ENCODE measurements around the gene FADS6.

Gene FADS6

DNA sequence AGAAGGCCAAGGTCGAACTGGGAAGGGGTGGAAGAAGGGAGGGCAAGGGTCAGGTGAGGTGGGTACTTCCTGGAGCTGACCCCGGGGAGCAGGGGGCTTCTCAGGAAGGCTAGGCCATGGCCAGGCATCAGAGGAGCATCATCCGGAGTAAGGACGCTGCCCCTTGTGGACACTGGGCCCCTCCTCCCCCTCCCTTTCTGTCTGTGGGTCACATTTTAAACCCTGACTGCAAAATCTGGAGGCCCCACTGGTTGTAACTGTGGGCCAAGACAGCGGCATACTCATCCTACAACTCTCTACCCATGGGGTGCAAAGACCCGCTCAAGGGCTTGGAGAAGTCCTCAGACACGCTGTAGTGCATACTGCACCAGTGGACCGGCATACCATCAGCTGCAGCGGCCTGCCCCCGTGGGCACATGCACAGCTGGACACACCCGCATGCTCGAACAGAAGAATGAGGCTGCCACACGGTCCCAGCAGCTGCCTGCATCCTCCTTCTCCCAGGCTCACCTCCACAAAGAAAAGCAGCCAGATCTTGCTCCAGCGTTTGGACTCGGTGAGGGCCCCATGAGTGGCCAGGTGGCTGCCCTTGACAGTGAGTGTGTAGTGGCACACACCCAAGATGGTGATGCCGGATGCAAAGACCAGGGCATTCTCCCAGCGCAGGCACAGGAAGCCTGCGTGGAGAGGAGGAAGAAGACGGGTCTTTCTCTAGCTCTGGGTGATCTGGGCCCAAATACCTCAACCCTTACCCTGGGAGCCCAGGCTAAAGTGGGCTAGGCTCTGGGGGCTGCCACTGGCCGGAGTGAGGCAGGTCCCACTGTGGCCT lies 1.2 kb downstream of the FADS6 start:
- DNase-seq (ENCODE audit: low read depth): no peak

DNA sequence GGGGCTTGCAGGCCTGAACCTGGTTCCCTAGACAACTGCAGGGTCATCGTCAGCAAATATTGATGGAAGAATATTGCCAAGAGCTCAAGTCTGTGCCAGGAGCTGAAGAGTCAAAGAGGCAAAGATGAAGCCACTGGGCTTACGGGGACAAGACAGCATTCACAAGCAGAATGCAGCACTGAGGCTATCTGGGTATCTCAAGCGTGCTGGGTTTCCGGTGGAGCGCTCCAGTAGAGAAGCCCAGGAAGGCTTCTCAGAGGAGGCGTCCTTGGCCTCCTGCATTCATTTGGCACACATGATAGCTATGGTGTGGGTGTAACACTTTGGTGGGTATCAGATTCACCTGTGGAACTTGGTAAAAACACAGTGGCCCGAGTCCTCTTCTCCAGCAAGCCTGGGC lies 2.9 kb downstream of the FADS6 start:
- DNase-seq (ENCODE audit: low read depth): no peak

- DNase-seq (ENCODE audit: low read depth): no peak
Measured at GRCh38 chr17:74888469-74888868, 5.0 kb downstream of the FADS6 start.

- no peak for DNase-seq (ENCODE audit: low read depth)
Measured at GRCh38 chr17:74883241-74883745, 10.1 kb downstream of the FADS6 start.

GRCh38 chr17:74882517-74883240 lies 10.8 kb downstream of the FADS6 start:
- DNase-seq (ENCODE audit: low read depth): no peak

GRCh38 chr17:74881073-74881472 lies 12.4 kb downstream of the FADS6 start:
- DNase-seq (ENCODE audit: low read depth): no peak

GRCh38 chr17:74879308-74879707 lies 14.1 kb downstream of the FADS6 start:
- DNase-seq (ENCODE audit: low read depth): no peak

- no peak for DNase-seq (ENCODE audit: low read depth)
Measured at GRCh38 chr17:74878658-74879057, 14.8 kb downstream of the FADS6 start.

- DNase-seq (ENCODE audit: low read depth): no peak
Measured at GRCh38 chr17:74877592-74878548, 15.6 kb downstream of the FADS6 start.

DNA sequence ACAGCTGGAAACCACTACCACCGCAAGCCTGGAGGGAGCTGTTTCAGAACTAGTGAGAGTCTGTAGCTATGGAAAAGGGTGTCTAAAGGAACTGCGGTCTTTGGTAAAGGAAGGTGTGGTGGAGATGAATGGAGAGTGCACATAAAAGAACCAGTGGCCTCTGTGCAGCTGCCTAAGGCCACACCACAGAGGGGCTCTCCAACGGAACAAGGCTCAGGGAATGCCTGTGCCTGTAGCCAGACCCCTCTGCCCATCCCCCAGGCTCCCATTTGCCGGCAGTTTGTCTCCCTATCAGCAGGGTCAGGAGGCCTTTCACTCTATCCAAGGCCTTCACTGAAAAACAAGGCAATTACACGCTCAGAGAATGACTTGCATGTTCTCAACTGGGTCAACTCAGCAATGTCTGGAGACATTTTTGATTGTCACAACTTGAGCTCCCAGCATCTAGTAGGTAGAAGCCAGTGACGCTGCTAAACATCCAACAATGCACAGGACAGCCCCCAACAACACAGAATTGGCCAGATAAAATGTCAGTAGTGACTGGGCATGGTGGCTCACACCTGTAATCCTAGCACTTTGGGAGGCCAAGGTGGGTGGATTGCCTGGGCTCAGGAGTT lies 17.3 kb downstream of the FADS6 start:
- no peak for DNase-seq (ENCODE audit: low read depth)

GRCh38 chr17:74875155-74875976 lies 18.1 kb downstream of the FADS6 start:
- no peak for DNase-seq (ENCODE audit: low read depth)

DNA sequence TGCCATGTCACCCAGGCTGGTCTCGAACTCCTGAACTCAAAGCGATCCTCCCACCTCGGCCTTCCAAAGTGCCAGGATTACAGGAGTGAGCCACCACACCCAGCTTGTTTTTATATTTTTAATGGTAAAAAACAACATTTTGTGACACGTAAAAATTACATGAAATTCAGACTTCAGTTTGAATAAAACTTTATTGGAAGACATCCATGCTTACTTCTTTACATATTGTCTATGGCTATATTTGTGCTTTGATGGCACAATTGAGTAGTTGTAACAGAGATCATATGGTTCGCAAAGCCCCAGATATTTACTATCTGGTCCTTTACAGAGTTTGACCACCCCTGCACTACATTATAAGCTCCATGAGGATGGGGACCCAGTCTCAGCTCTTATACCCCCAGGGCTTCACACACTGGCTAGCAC lies 18.8 kb downstream of the FADS6 start:
- DNase-seq (ENCODE audit: low read depth): no peak

DNA sequence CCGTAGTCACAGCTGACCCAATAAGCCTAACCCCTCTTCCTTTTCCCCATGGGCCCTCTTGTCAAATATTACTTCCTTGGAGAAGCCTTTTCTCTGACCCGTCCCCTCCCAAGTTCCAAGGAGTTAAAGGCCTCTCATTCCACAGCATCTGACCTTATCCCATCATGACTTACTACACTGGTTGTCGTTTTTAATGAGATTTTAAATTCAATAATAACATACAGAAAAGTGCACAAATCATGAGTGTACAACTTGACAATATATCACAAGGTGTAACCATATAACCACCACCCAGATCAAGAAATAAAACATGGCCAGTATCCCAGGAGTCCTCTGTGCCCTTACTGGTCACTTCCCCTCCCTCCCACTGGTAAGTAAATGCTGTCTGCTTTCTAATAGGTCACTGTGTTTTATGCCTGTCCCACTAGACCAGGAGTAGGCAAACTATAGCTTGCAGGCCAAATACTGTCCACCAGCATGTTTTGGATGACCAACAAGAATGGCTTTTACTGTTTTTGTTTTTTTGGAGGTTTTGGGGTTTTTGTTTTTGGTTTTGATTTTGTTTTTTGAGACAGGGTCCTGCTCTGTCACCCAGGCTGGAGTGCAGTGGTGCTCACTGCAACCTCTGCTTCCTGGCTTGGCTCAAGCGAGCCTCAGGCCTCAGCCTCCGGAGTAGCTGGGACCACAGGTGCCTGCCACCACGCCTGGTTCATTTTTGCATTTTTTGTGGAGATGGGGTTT lies 19.4 kb downstream of the FADS6 start:
- no peak for DNase-seq (ENCODE audit: low read depth)

GRCh38 chr17:74873037-74873873 lies 20.2 kb downstream of the FADS6 start:
- DNase-seq (ENCODE audit: low read depth): peak; percentile 100

DNA sequence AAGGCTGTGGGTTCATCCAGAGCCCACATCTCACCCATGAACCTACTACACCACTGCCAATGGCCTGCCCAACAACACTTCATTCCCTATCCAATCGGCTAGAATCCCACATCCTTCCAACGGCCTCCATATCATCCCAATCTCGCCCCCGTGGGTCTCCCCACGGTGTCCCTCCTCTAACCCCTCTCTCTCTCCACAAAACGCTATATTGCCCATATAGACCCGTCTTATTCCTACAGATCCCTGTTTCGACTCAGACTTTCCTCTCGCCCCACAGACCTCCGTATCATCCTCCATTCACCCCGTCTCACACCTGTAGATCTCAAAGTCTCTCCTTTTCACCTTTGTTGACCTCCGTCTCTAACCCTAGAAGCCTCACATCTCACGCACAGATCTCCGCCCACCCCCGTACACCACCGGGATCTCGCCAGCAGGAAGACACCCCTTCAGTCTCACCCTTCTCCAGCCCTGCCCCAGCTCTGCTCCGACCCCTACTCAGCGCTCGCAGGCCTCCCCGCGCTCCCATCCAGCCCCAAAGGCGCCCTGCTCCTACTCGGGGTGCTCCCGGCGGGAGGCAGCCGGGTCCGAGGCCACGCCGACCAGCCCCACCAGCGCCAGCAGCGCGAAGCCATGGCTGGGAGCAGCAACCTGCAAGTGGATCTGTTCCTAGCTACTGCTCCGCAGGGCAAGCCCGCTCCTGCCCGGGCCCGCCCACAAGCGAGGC lies 21.0 kb downstream of the FADS6 start, which contains the start of gene FDXR:
TSS of gene FDXR (minus strand) at position 682 of the 724 bp plus-strand sequence. CDS start at position 632, 50 bp downstream.
- DNase-seq (ENCODE audit: low read depth): no peak

- DNase-seq (ENCODE audit: low read depth): no peak
Measured at GRCh38 chr17:74871356-74872076, 21.9 kb downstream of the FADS6 start.

- DNase-seq (ENCODE audit: low read depth): peak; percentile 34
Measured at GRCh38 chr17:74870512-74870911, 22.9 kb downstream of the FADS6 start.
